Pancreas (tissue), 10 donors: ENCODE results near the gene RPRML. TPM values are rescaled to one million over a fixed set of nuclear protein-coding genes. Genes with fewer than 3 reads are reported as not detected.
"Not testable (repeated sequence)": the region's sequence is repeated elsewhere in the genome, so short reads cannot be mapped to it uniquely, and the experiment has no call there.

Source experiments
- ATAC-seq, 4 donors: fragments of 200-7000 bp; cut with Tn5 transposase; one replicate each; pipeline versions ENCODE4 v1.8.0 to v1.9.1; 2020; ENCODE audit warnings: mild to moderate bottlenecking in 4 of 4, moderate library complexity in 4 of 4
- DNase-seq, 6 donors: peaks; one replicate each; pipeline ENCODE4 v3.0.0-alpha.2; 2020
- FAIRE-seq: peaks from 2 replicates; lab custom pipeline; 2012; peaks lifted over from hg19 to GRCh38; lab: Jason Lieb, UNC
- H3K27ac ChIP-seq, 4 donors: fragments of 200-600 bp; sonication (generic); 1 replicate in 3 of 4; 2 replicates in 1 of 4; pipeline versions ENCODE4 v1.5.0 to v1.8.0; 2020
- H3K27me3 ChIP-seq, 4 donors: fragments of 200-600 bp; one replicate each; pipeline ENCODE4 v1.8.0; 2021
- H3K36me3 ChIP-seq, 3 donors: fragments of 200-600 bp; sonication (generic) in 1 of 3; one replicate each; pipeline versions ENCODE4 v1.5.0 to v1.8.0; 2020 to 2021
- H3K4me1 ChIP-seq, 3 donors: fragments of 200-600 bp; one replicate each; pipeline ENCODE4 v1.8.0; 2021
- H3K4me3 ChIP-seq, 4 donors: fragments of 200-600 bp; sonication (generic) in 2 of 4; one replicate each; pipeline versions ENCODE4 v1.5.0 to v1.8.0; 2020 to 2021
- H3K9me3 ChIP-seq, 4 donors: fragments of 200-600 bp; one replicate each; pipeline ENCODE4 v1.8.0; 2021
- WGBS, 2 donors: extraction: QIAGEN DNeasy Blood & Tissue Kit; methylation state at CpG; one replicate each; pipeline ENCODE4 v1.1.7; 2013; 5-methylcytosine and 5-hydroxymethylcytosine counted together
- intact Hi-C, 3 donors: fragments of 100-400 bp; cut with DNase I; formaldehyde crosslinking; loops; one replicate each; pipeline versions ENCODE4 v1.11.1 to v1.14.2; 2022
- polyA plus RNA-seq, 2 donors: library from polyadenylated mRNA; stranded (reverse); fragments of 200-250 nt; gene quantifications; one replicate each; pipeline ENCODE4 v1.2.3, GENCODE V29; 2013
- total RNA-seq, 6 donors: library from RNA; stranded (reverse); fragmentation: NEBNext Ultra II Directional in 4 of 6; extraction: Animal tissue kit (Norgen Biotek cat#: 25700) in 4 of 6; gene quantifications; one replicate each; pipeline versions ENCODE4 v1.2.1 to v1.2.4, GENCODE V29; 2021 to 2023
- TF ChIP-seq, protein P1 (sequence below), 4 donors: fragments of 200-600 bp; sonication (generic) in 3 of 4; IDR thresholded peaks; one replicate each; pipeline versions ENCODE4 v1.5.0 to v1.8.0; 2021; ENCODE audit warnings: antibody characterized with exemption in 4 of 4
- donor health status: healthy with polysubstance abuse.
- donor health status: DM: no; HTN: no; CAD: no; lungs with moderate emphysema.
- donor health status: DM: no; HTN: no; CAD: no.
- donor health status: control.
- donor health status: control.
- donor health status: Bipolar disorder and iron deficiency.
- donor health status: DM: yes; HTN: yes; CAD: no.
- donor health status: DM: no; HTN: no; CAD: no.
- donor health status: DM: no; HTN: no; CAD: no.
- donor health status: DM: yes; HTN: yes; CAD: no.

RPRML gene
- total and polyA plus RNA-seq, 8 donors, result 0.07 to 0.43 (median 0.19) TPM; not detected in 3

DNA sequence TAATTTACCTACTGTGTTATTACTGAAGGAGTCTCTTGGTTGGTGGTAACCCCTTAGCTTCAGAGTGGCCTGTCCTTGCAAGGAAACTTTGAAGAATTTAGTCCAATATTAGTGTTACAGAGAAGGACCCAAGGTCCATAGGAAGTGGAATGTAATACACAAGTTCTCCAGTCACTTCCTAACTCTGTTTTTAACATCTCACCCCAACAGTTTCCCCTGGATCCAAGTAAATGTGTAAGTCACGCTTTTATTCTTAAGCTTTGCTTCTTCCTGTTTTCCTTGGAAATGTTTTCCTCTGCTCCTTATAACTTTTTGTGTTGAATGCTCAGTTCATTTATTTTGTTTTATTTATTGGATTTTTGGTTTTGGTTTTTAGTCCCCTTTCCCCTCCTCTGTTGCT, 25.9 kb upstream of the RPRML start:
- no peak overlapping the region for H3K4me3 ChIP-seq
- H3K27ac ChIP-seq, result no peak overlapping the region
- WGBS, 2 donors, result 89 to 97% methylated on average over 1 of the region's 1 CpG
- FAIRE-seq (no peak), ATAC-seq (no peak), DNase-seq (no peak)
- no peaks in the 10 kb centered on the region for H3K36me3 ChIP-seq
- no peaks in the 10 kb centered on the region for H3K4me1 ChIP-seq
- TF ChIP-seq, protein P1, sequence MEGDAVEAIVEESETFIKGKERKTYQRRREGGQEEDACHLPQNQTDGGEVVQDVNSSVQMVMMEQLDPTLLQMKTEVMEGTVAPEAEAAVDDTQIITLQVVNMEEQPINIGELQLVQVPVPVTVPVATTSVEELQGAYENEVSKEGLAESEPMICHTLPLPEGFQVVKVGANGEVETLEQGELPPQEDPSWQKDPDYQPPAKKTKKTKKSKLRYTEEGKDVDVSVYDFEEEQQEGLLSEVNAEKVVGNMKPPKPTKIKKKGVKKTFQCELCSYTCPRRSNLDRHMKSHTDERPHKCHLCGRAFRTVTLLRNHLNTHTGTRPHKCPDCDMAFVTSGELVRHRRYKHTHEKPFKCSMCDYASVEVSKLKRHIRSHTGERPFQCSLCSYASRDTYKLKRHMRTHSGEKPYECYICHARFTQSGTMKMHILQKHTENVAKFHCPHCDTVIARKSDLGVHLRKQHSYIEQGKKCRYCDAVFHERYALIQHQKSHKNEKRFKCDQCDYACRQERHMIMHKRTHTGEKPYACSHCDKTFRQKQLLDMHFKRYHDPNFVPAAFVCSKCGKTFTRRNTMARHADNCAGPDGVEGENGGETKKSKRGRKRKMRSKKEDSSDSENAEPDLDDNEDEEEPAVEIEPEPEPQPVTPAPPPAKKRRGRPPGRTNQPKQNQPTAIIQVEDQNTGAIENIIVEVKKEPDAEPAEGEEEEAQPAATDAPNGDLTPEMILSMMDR (IDR thresholded peaks at IDR 0.05), result no peak
- H3K9me3 ChIP-seq, result no peaks in the 10 kb centered on the region
- H3K27me3 ChIP-seq, result no peaks in the 10 kb centered on the region
- intact Hi-C loops, result no loop called here

DNA sequence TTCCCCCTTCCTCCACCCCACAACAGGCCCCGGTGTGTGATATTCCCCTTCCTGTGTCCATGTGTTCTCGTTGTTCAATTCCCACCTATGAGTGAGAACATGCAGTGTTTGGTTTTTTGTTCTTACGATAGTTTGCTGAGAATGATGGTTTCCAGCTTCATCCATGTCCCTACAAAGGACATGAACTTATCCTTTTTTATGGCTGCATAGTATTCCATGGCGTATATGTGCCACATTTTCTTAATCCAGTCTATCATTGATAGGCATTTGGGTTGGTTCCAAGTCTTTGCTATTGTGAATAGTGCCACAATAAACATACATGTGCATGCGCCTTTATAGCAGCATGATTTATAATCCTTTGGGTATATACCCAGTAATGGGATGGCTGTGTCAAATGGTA, 24.8 kb upstream of the RPRML start:
- 82 to 87% methylated on average over 4 of the region's 5 CpGs for WGBS, 2 donors
- H3K27ac ChIP-seq, DNase-seq, H3K36me3 ChIP-seq, H3K9me3 ChIP-seq, H3K4me3 ChIP-seq, H3K27me3 ChIP-seq, intact Hi-C loops, ATAC-seq, FAIRE-seq, H3K4me1 ChIP-seq: not testable (repeated sequence)

DNA sequence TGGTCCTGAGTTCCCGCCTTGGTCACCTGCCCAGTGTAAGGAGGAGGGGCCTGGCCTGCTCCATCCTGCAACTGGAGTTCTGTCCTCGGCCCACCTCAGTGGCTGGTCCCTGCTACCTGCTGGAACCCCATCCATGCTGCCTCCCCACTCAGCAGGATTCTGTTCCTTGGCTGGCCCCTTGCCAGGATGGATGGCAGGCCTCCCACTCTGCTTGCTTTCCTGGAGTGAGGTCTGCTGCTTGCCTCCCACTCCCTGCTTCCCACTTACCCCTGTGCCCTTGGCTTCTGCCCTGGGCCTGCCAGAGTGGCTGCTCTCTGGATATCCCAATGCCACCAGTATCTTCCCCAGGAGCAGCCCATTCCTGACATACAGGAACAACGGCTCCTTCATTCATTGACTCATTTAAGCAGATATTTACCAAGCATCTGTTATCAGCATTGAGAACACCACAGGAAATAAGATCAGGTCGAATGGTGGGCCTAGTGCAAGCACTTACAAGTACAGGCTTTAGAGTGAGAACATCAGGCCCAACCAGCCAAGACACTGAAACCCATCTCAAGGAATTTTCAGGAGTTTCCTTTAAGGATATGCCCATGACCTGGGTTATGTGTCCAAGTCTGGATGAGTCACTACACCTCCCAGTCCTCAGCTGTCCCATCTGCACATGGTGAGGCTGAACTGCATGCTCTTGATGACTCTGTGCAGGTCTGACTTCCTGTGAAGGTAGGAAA, 17.0 kb upstream of the RPRML start:
- H3K27ac ChIP-seq, result no peak overlapping the region
- DNase-seq (peak in 1 of 6 donors; percentile 35), FAIRE-seq (no peak), ATAC-seq (no peak)
- intact Hi-C loops, result loop anchor here in 1 of 3 donors (10.0 kb wide), 2 partner anchors 51 to 151 kb away; no protein-coding TSS in a partner anchor
- TF ChIP-seq, protein P1 (IDR thresholded peaks at IDR 0.05), result no peak
- no peak overlapping the region for H3K4me3 ChIP-seq
- H3K9me3 ChIP-seq, result no peaks in the 10 kb centered on the region
- peaks cover 0 to 4% (median 0%) of the 10 kb centered on the region in 3 donors for H3K4me1 ChIP-seq
- H3K27me3 ChIP-seq, result no peaks in the 10 kb centered on the region
- H3K36me3 ChIP-seq, result no peaks in the 10 kb centered on the region
- WGBS, 2 donors, result 61 to 70% methylated on average over 4 of the region's 4 CpGs

DNA sequence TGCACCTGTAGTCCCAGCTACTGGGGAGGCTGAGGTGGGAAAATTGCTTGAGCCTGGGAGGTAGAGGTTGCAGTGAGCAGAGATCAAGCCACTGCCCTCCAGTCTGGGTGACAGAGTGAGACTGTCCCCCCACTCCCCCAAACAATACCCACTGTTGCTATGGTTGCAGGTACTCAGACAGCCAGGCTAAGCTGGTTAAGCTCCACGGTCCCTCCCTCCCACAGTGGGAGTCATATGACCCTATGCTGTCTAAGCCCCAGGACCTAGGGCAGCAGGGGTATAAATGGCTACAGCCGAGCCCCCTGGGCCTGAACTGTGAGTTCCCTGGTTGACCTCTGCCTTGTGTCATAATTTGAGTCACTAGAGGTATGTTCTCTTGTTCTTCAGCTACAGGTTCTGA, 15.9 kb upstream of the RPRML start:
- ATAC-seq (no peak), FAIRE-seq (no peak), DNase-seq (no peak)
- intact Hi-C loops, result loop anchor here in 1 of 3 donors (10.0 kb wide), 2 partner anchors 50 to 150 kb away; no protein-coding TSS in a partner anchor
- H3K4me1 ChIP-seq, result peaks cover 0 to 4% (median 0%) of the 10 kb centered on the region in 3 donors
- no peak overlapping the region for H3K4me3 ChIP-seq
- no peak overlapping the region for H3K27ac ChIP-seq
- H3K36me3 ChIP-seq, result no peaks in the 10 kb centered on the region
- H3K9me3 ChIP-seq, result no peaks in the 10 kb centered on the region
- no peaks in the 10 kb centered on the region for H3K27me3 ChIP-seq
- TF ChIP-seq, protein P1 (IDR thresholded peaks at IDR 0.05), result no peak
- 81 to 89% methylated on average over 2 of the region's 2 CpGs for WGBS, 2 donors

DNA sequence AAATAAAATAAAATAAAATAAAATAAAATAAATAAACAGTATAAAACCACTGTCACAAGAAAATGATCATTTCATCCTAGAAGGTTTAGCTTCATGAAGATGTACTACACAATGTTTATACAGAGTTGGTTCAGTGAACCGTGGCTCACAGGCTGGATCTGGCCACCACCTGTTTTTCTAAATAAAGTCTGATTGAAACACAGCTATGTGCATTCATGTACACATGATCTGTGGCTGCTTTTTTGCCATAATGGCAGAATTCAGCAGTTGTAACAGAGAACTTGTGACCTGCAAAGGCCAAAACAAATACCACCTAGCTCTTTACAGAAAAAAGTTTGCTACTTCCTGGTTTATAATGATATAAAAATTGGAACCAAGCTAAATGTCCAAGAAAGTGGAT, 12.6 kb upstream of the RPRML start:
- Histone ChIP-seq H3K4me3 (no peak overlapping the region), H3K9me3 (no peaks in the 10 kb centered on the region), H3K36me3 (no peaks in the 10 kb centered on the region), H3K27me3 (no peaks in the 10 kb centered on the region), H3K27ac (no peak overlapping the region), H3K4me1 (peaks cover 0 to 4% (median 0%) of the 10 kb centered on the region in 3 donors)
- FAIRE-seq (no peak), ATAC-seq (peak in 1 of 4 donors; percentile 67), DNase-seq (no peak)
- TF ChIP-seq, protein P1 (IDR thresholded peaks at IDR 0.05), result no peak
- intact Hi-C loops, result loop anchor here in 1 of 3 donors (10.0 kb wide), 2 partner anchors 47 to 147 kb away; no protein-coding TSS in a partner anchor
- 58 to 71% methylated on average over 1 of the region's 1 CpG for WGBS, 2 donors
